Mesendoderm (in vitro differentiated cells): ENCODE measurements around the gene HOXA10.

Experiments
- DNase-seq: peaks from one replicate; pipeline ENCODE4 v3.0.0; 2013
- H2AK5ac ChIP-seq: 2 replicates; pipeline ENCODE4 v1.6.1; 2013; ENCODE audit warnings: low read length, inconsistent platforms
- H2BK120ac ChIP-seq: 2 replicates; pipeline ENCODE4 v1.6.1; 2013; ENCODE audit warnings: low read depth, mild to moderate bottlenecking, low read length, moderate library complexity, mixed read lengths
- H2BK15ac ChIP-seq: replicated peaks from 2 replicates; pipeline ENCODE4 v1.6.1; 2013; ENCODE audit warnings: low read depth, mild to moderate bottlenecking, moderate library complexity
- H2BK5ac ChIP-seq: 2 replicates; pipeline ENCODE4 v1.6.1; 2013; ENCODE audit warnings: low read length, inconsistent platforms
- H3K18ac ChIP-seq: 2 replicates; pipeline ENCODE4 v1.6.1; 2013; ENCODE audit warnings: mild to moderate bottlenecking, low read length, mixed read lengths
- H3K23ac ChIP-seq: one replicate; pipeline ENCODE4 v1.6.1; 2013; ENCODE audit warnings: low read length
- H3K27ac ChIP-seq: 2 replicates; pipeline ENCODE4 v1.5.1; 2013; ENCODE audit warnings: low read depth, mild to moderate bottlenecking, inconsistent platforms, low read length, moderate library complexity
- H3K27me3 ChIP-seq: 2 replicates; pipeline ENCODE4 v1.6.1; 2013; ENCODE audit warnings: low read length, control low read depth, mild to moderate bottlenecking, inconsistent platforms; ENCODE audit not compliant: insufficient read depth, poor library complexity
- H3K36me3 ChIP-seq: 2 replicates; pipeline ENCODE4 v1.6.1; 2013; ENCODE audit warnings: low read length, inconsistent platforms; ENCODE audit not compliant: control insufficient read depth, insufficient read depth
- H3K4ac ChIP-seq: one replicate; pipeline ENCODE4 v1.6.1; 2013; ENCODE audit warnings: low read depth, mild to moderate bottlenecking, low read length, moderate library complexity
- H3K4me1 ChIP-seq: 2 replicates; pipeline ENCODE4 v1.6.1; 2013; ENCODE audit warnings: low read depth, low read length, inconsistent platforms; ENCODE audit not compliant: control insufficient read depth
- H3K4me2 ChIP-seq: 2 replicates; pipeline ENCODE4 v1.6.1; 2013; ENCODE audit warnings: low read length
- H3K4me3 ChIP-seq: 2 replicates; pipeline ENCODE4 v1.5.1; 2013; ENCODE audit warnings: mild to moderate bottlenecking, low read length
- H3K56ac ChIP-seq: one replicate; pipeline ENCODE4 v1.6.1; 2013; ENCODE audit warnings: low read length
- H3K79me1 ChIP-seq: 2 replicates; pipeline ENCODE4 v1.6.1; 2013; ENCODE audit warnings: low read length, inconsistent platforms
- H3K79me2 ChIP-seq: 2 replicates; pipeline ENCODE4 v1.6.1; 2013; ENCODE audit warnings: mild to moderate bottlenecking, low read length; ENCODE audit not compliant: control insufficient read depth, insufficient read depth
- H3K9ac ChIP-seq: 2 replicates; pipeline ENCODE4 v1.6.1; 2013; ENCODE audit warnings: low read length, inconsistent platforms
- H4K5ac ChIP-seq: one replicate; pipeline ENCODE4 v1.6.1; 2013; ENCODE audit warnings: low read length
- H4K8ac ChIP-seq: one replicate; pipeline ENCODE4 v1.6.1; 2013; ENCODE audit warnings: low read depth, mild to moderate bottlenecking, control low read depth, low read length, moderate library complexity
- WGBS: extraction: QIAGEN DNeasy Blood & Tissue Kit; methylation state at CpG from one replicate; pipeline ENCODE4 v1.1.7; 2013; ENCODE audit warnings: low lambda C conversion rate, missing lambda C conversion rate; ENCODE audit not compliant: insufficient coverage; ENCODE audit errors: extremely low coverage; 5-methylcytosine and 5-hydroxymethylcytosine counted together

Gene HOXA10

DNA sequence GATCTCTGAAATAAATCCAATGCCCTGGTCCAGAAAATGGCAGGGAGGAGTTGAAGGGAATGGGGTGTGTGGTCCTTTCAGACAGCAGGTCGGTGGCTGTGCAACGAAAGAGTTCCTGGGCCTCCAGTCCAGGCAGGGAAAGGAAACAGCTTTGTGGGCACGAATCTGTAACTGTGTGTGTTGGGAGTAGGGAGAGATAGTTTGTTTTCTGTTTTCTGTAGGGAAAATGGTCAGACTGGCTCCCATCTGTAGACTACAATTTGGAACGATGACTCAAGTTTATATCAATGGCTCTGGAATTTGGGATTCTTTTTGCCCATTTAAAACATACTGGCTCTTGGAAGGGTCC is 6.2 kb downstream of the HOXA10 start:
- Histone ChIP-seq H3K9ac (no peak overlapping the region), H3K79me2 (no peaks in the 10 kb centered on the region), H3K4me2 (no peak overlapping the region), H3K27ac (no peak overlapping the region), H3K79me1 (no peaks in the 10 kb centered on the region), H3K4ac (no peak overlapping the region), H3K56ac (no peak overlapping the region), H3K27me3 (peaks cover 89% of the 10 kb centered on the region), H2BK5ac (no peak overlapping the region), H3K18ac (no peak overlapping the region), H2BK15ac (no peak overlapping the region), H2AK5ac (no peak overlapping the region), H3K23ac (no peak overlapping the region), H3K4me1 (no peaks in the 10 kb centered on the region), H3K36me3 (no peaks in the 10 kb centered on the region), H2BK120ac (no peak overlapping the region), H4K8ac (no peak overlapping the region), H3K4me3 (no peak overlapping the region), H4K5ac (no peak overlapping the region)
- no peak for DNase-seq
- no CpG with 5 or more reads among the region's 4 CpGs for WGBS

GRCh38 chr7:27166531-27167505 is 7.3 kb downstream of the HOXA10 start:
- no CpG with 5 or more reads among the region's 50 CpGs for WGBS
- Histone ChIP-seq H3K27ac (no peak overlapping the region), H4K5ac (no peak overlapping the region)

GRCh38 chr7:27165996-27166530 is 8.1 kb downstream of the HOXA10 start:
- H3K27me3 ChIP-seq, result peaks cover 85% of the 10 kb centered on the region
- no CpG with 5 or more reads among the region's 46 CpGs for WGBS
- H3K36me3 ChIP-seq, result no peaks in the 10 kb centered on the region
- H4K8ac ChIP-seq, result no peak overlapping the region
- H3K4me2 ChIP-seq, result no peak overlapping the region
- H2AK5ac ChIP-seq, result no peak overlapping the region
- H3K4me1 ChIP-seq, result no peaks in the 10 kb centered on the region
- no peak overlapping the region for H4K5ac ChIP-seq
- H3K4me3 ChIP-seq, result no peak overlapping the region
- no peak overlapping the region for H3K27ac ChIP-seq
- no peak overlapping the region for H3K4ac ChIP-seq
- no peak overlapping the region for H3K18ac ChIP-seq
- no peak overlapping the region for H2BK5ac ChIP-seq
- no peaks in the 10 kb centered on the region for H3K79me2 ChIP-seq
- peak overlapping the region; percentile 66 for H3K23ac ChIP-seq
- no peak overlapping the region for H3K9ac ChIP-seq
- H3K56ac ChIP-seq, result no peak overlapping the region
- no peaks in the 10 kb centered on the region for H3K79me1 ChIP-seq
- H2BK15ac ChIP-seq, result no peak overlapping the region
- no peak overlapping the region for H2BK120ac ChIP-seq
- DNase-seq, result no peak

More at GRCh38 chr7:27166531-27167505, 7.3 kb downstream of the HOXA10 start:
- H3K23ac ChIP-seq, result peak overlapping the region; percentile 66
- no peak overlapping the region for H3K4ac ChIP-seq
- no peak overlapping the region for H3K4me2 ChIP-seq
- H3K27me3 ChIP-seq, result peaks cover 87% of the 10 kb centered on the region
- no peaks in the 10 kb centered on the region for H3K79me2 ChIP-seq
- no peak overlapping the region for H2AK5ac ChIP-seq
- H2BK5ac ChIP-seq, result no peak overlapping the region
- no peak overlapping the region for H3K18ac ChIP-seq
- H3K36me3 ChIP-seq, result no peaks in the 10 kb centered on the region
- H4K8ac ChIP-seq, result no peak overlapping the region
- no peaks in the 10 kb centered on the region for H3K79me1 ChIP-seq
- no peak overlapping the region for H3K9ac ChIP-seq
- H3K4me1 ChIP-seq, result no peaks in the 10 kb centered on the region
- no peak overlapping the region for H3K4me3 ChIP-seq
- no peak for DNase-seq
- no peak overlapping the region for H2BK120ac ChIP-seq
- no peak overlapping the region for H2BK15ac ChIP-seq
- H3K56ac ChIP-seq, result no peak overlapping the region

GRCh38 chr7:27165089-27165995 is 8.8 kb downstream of the HOXA10 start, which contains the start of gene HOXA9:
Gene HOXA9 (minus strand): TSS chr7:27165537. CDS start chr7:27165457, 80 bp downstream.
- H2BK5ac ChIP-seq, result no peak within 1 kb of the TSS
- H2BK120ac ChIP-seq, result no peak within 1 kb of the TSS
- no peak within 1 kb of the TSS for H2BK15ac ChIP-seq
- no peaks in the 10 kb centered on the region for H3K79me1 ChIP-seq
- H3K56ac ChIP-seq, result no peak within 1 kb of the TSS
- no peak within 1 kb of the TSS for H3K27ac ChIP-seq
- no peak within 1 kb of the TSS for H2AK5ac ChIP-seq
- H3K18ac ChIP-seq, result no peak within 1 kb of the TSS
- H3K4me1 ChIP-seq, result no peaks in the 10 kb centered on the region
- H3K4me2 ChIP-seq, result peak within 1 kb of the TSS; percentile 11
- WGBS, result no CpG with 5 or more reads among the region's 82 CpGs
- no peak within 1 kb of the TSS for H4K8ac ChIP-seq
- H3K4ac ChIP-seq, result no peak within 1 kb of the TSS
- H3K23ac ChIP-seq, result peak within 1 kb of the TSS; percentile 66
- H3K36me3 ChIP-seq, result no peaks in the 10 kb centered on the region
- H3K4me3 ChIP-seq, result no peak within 1 kb of the TSS
- no peak within 1 kb of the TSS for H3K9ac ChIP-seq
- DNase-seq, result no peak
- H4K5ac ChIP-seq, result no peak within 1 kb of the TSS
- H3K79me2 ChIP-seq, result no peaks in the 10 kb centered on the region
- H3K27me3 ChIP-seq, result peaks cover 87% of the 10 kb centered on the region

- no peak overlapping the region for H2AK5ac ChIP-seq
- WGBS, result no CpG with 5 or more reads among the region's 47 CpGs
- peaks cover 88% of the 10 kb centered on the region for H3K27me3 ChIP-seq
- no peaks in the 10 kb centered on the region for H3K79me2 ChIP-seq
- H3K27ac ChIP-seq, result no peak overlapping the region
- H2BK5ac ChIP-seq, result no peak overlapping the region
- peak; percentile 66 for DNase-seq
- H3K4ac ChIP-seq, result no peak overlapping the region
- H4K8ac ChIP-seq, result no peak overlapping the region
- H2BK120ac ChIP-seq, result no peak overlapping the region
- no peaks in the 10 kb centered on the region for H3K4me1 ChIP-seq
- H3K9ac ChIP-seq, result no peak overlapping the region
- H3K4me2 ChIP-seq, result peak overlapping the region; percentile 11
- no peak overlapping the region for H2BK15ac ChIP-seq
- peak overlapping the region; percentile 6 for H3K23ac ChIP-seq
- H4K5ac ChIP-seq, result no peak overlapping the region
- no peaks in the 10 kb centered on the region for H3K36me3 ChIP-seq
- H3K18ac ChIP-seq, result no peak overlapping the region
- no peak overlapping the region for H3K4me3 ChIP-seq
- H3K56ac ChIP-seq, result no peak overlapping the region
- no peaks in the 10 kb centered on the region for H3K79me1 ChIP-seq
Measured at GRCh38 chr7:27164367-27165088, 9.6 kb downstream of the HOXA10 start.
